ENCODE measurements around the gene CADM1. TPM values are rescaled to one million over a fixed set of nuclear protein-coding genes. Genes with fewer than 3 reads are reported as not detected.
A peak's percentile ranks its signal among the peaks of the same experiment; 100 is the strongest.

The CADM1 gene
- total RNA-seq, 2 experiments from 2014 or later: 0.47 to 0.63 TPM

DNA sequence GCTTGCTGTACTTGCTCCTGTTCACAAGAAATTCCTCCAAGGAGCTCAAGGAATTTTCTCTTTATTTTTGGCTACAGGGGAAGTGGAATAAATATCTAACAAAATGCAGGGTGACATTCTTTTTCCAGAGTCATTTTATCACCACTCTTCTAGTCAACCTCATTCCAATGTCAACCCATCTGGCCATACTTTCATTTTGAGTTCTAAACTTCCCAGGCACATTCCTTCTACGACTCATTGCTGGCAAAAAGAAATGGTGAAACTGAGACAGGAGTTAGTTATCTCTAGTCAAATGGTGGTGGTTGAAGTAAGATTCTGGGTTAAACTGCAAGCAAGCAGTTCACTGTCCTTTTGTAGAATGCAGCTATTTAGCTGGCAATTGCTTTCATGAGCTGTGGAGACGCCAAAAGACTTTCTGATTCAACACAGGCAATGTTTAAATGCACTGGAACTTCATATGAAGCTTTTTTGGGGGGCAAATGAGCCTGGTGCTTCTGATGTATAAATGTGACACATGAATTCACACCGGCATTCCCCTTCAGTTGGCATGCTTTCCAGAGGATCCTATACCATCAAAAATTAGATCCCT is 304.6 kb downstream of the CADM1 start:
- Mint-ChIP-seq H3K9me3 (no peaks in the 10 kb centered on the region), H3K4me3 (no peak overlapping the region), H3K4me1 (ENCODE audit: low read depth) (peaks cover 3% of the 10 kb centered on the region), H3K36me3 (ENCODE audit: low read depth) (no peaks in the 10 kb centered on the region), H3K27me3 (peaks cover 1% of the 10 kb centered on the region), H3K27ac (no peak overlapping the region)
- no peak for DNase-seq
- ChIA-PET CTCF (no interaction called here), POLR2A (no interaction called here)
- no peak for ATAC-seq
- TF ChIP-seq, protein P1, sequence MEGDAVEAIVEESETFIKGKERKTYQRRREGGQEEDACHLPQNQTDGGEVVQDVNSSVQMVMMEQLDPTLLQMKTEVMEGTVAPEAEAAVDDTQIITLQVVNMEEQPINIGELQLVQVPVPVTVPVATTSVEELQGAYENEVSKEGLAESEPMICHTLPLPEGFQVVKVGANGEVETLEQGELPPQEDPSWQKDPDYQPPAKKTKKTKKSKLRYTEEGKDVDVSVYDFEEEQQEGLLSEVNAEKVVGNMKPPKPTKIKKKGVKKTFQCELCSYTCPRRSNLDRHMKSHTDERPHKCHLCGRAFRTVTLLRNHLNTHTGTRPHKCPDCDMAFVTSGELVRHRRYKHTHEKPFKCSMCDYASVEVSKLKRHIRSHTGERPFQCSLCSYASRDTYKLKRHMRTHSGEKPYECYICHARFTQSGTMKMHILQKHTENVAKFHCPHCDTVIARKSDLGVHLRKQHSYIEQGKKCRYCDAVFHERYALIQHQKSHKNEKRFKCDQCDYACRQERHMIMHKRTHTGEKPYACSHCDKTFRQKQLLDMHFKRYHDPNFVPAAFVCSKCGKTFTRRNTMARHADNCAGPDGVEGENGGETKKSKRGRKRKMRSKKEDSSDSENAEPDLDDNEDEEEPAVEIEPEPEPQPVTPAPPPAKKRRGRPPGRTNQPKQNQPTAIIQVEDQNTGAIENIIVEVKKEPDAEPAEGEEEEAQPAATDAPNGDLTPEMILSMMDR (IDR thresholded peaks at IDR 0.05): no peak
- intact Hi-C loops (cut with micrococcal nuclease): no loop called here

DNA sequence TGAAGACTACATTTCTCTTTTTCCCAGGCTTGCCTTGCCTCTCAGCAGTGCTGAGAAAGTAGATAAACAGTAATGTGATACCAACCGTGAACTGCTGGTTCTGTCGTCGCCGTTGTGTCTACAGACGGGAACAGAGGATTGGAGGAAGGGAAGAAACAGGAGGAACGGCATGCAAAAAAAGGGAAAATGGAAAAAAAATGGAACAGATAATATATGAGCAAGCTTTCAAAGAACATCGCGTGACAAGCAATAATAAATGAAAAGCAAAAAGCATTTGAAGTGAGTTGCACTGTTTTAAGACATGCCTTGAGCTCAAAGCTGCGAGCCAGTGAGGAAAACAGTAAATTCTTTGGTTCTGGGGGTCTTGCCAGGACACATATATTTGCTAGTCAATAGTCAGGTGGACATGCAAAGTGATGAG is 305.9 kb downstream of the CADM1 start:
- H3K27ac Mint-ChIP-seq: no peak overlapping the region
- no peaks in the 10 kb centered on the region for H3K9me3 Mint-ChIP-seq
- no peak for ATAC-seq
- ChIA-PET POLR2A (no interaction called here), CTCF (no interaction called here)
- H3K4me1 Mint-ChIP-seq (ENCODE audit: low read depth): peaks cover 6% of the 10 kb centered on the region
- no peak overlapping the region for H3K4me3 Mint-ChIP-seq
- TF ChIP-seq, protein P1 (IDR thresholded peaks at IDR 0.05): no peak
- H3K36me3 Mint-ChIP-seq (ENCODE audit: low read depth): no peaks in the 10 kb centered on the region
- peaks cover 1% of the 10 kb centered on the region for H3K27me3 Mint-ChIP-seq
- intact Hi-C loops (cut with micrococcal nuclease): no loop called here
- DNase-seq: no peak

DNA sequence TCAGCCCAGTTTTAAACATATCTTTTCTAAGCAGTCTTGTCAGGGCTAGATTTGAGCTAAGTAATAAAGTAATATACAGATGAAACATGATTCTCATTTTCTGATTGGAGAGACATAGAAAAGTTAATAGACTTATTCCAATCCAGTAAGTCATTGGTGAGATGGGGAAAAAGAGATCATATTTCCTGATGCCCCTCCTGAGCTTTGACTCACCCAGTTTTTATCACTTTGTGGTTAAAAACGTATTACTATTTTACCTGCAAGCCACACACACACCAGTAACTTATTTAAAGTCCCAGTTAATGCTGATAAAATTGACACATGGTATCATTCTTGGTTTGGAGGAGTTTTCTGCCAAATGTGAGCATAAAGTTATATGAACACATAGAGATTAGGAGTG is 306.8 kb downstream of the CADM1 start:
- DNase-seq (no peak), ATAC-seq (no peak)
- no peaks in the 10 kb centered on the region for H3K9me3 Mint-ChIP-seq
- ChIA-PET CTCF (no interaction called here), POLR2A (no interaction called here)
- H3K4me3 Mint-ChIP-seq: no peak overlapping the region
- H3K36me3 Mint-ChIP-seq (ENCODE audit: low read depth): no peaks in the 10 kb centered on the region
- H3K27ac Mint-ChIP-seq: no peak overlapping the region
- H3K4me1 Mint-ChIP-seq (ENCODE audit: low read depth): peaks cover 6% of the 10 kb centered on the region
- H3K27me3 Mint-ChIP-seq: no peaks in the 10 kb centered on the region
- intact Hi-C loops (cut with micrococcal nuclease): no loop called here
- TF ChIP-seq, protein P1 (IDR thresholded peaks at IDR 0.05): no peak

DNA sequence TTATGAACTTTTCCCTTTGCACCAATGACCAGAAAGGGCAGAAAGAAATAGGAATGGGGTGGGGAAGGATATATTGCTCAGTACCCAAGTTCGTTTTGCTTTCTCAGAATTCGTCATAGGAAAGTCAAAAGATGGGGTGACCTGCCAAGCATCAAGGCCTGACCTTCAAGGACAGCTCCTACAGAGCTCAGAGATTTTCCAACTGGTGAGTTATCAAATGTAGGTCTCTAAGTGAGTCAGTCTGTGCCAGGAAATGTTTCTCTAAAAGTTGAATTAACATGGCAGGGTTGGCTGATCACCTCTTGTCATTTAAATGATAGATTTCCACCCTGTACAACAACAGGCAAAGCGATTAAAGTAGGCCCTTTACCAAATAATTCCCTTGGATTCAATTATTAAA is 307.2 kb downstream of the CADM1 start:
- ChIA-PET POLR2A (no interaction called here), CTCF (no interaction called here)
- H3K4me3 Mint-ChIP-seq: no peak overlapping the region
- H3K27ac Mint-ChIP-seq: no peak overlapping the region
- no peaks in the 10 kb centered on the region for H3K9me3 Mint-ChIP-seq
- no peaks in the 10 kb centered on the region for H3K36me3 Mint-ChIP-seq (ENCODE audit: low read depth)
- TF ChIP-seq, protein P1 (IDR thresholded peaks at IDR 0.05): no peak
- no peaks in the 10 kb centered on the region for H3K27me3 Mint-ChIP-seq
- ATAC-seq (no peak), DNase-seq (no peak)
- peaks cover 6% of the 10 kb centered on the region for H3K4me1 Mint-ChIP-seq (ENCODE audit: low read depth)
- intact Hi-C loops (cut with micrococcal nuclease): no loop called here

DNA sequence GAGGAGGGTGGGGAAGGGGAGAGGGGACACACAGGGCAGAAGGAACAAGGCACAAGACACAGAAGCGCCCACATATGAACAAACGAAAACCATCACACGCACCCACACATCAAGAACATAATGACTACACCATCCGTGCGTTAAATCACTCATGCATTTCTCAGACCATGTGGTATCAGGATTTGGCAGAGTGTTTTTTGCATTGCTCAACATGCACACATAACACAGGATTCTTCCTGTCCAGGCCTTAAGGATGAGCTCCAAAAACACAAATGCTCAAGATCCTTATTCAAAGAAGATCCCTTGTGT is 309.5 kb downstream of the CADM1 start:
- CTCF ChIA-PET: no interaction called here
- ATAC-seq: peak; percentile 81

More for the DNA sequence above, 309.5 kb downstream of the CADM1 start:
- H3K4me3 Mint-ChIP-seq: peak overlapping the region; percentile 30
- POLR2A ChIA-PET: no interaction called here
- H3K27me3 Mint-ChIP-seq: peaks cover 3% of the 10 kb centered on the region
- peak; percentile 33 for DNase-seq
- H3K9me3 Mint-ChIP-seq: no peaks in the 10 kb centered on the region
- intact Hi-C loops (cut with micrococcal nuclease): no loop called here
- peak overlapping the region; percentile 53 for H3K27ac Mint-ChIP-seq
- no peaks in the 10 kb centered on the region for H3K36me3 Mint-ChIP-seq (ENCODE audit: low read depth)
- peaks cover 6% of the 10 kb centered on the region for H3K4me1 Mint-ChIP-seq (ENCODE audit: low read depth)
- TF ChIP-seq, protein P1 (IDR thresholded peaks at IDR 0.05): no peak
